H1 (cell line): ENCODE results near the gene DPP10. TPM values are rescaled to one million over a fixed set of nuclear protein-coding genes. Genes with fewer than 3 reads are reported as not detected.
"Not testable (repeated sequence)": the region's sequence is repeated elsewhere in the genome, so short reads cannot be mapped to it uniquely, and the experiment has no call there.

Experiments used
- CTCF ChIA-PET: fragments of 300-600 bp; sonication (Branson Sonifier 250); formaldehyde crosslinking; loops from one replicate; lab custom pipeline; 2021; ENCODE audit not compliant: partially characterized antibody; lab: Charles Lee
- POLR2A ChIA-PET: fragments of 300-600 bp; sonication (Branson Sonifier 250); formaldehyde crosslinking; loops from one replicate; lab custom pipeline; 2021; ENCODE audit warnings: inconsistent platforms; ENCODE audit not compliant: partially characterized antibody; lab: Charles Lee
- DNase-seq, 2 experiments: peaks; one replicate each; pipeline versions ENCODE4 v3.0.0 to v3.0.0-alpha.2; 2010 to 2022; ENCODE audit warnings: low spot score in 2 of 2, low read depth in 1 of 2, mixed read lengths in 1 of 2
- FAIRE-seq: peaks from 2 replicates; lab custom pipeline; 2011; peaks lifted over from hg19 to GRCh38; lab: Jason Lieb, UNC
- H2AFZ ChIP-seq: 2 replicates; pipeline ENCODE4 v1.8.1; 2012; ENCODE audit warnings: low read length, inconsistent platforms
- H2AK5ac ChIP-seq: 2 replicates; pipeline ENCODE4 v1.6.1; 2013; ENCODE audit warnings: low read depth, low read length
- H2BK120ac ChIP-seq: replicated peaks from 2 replicates; pipeline ENCODE3; 2013; ENCODE audit warnings: low read depth, low read length, inconsistent platforms
- H2BK12ac ChIP-seq: 2 replicates; pipeline ENCODE4 v1.6.1; 2013; ENCODE audit warnings: low read depth, low read length
- H2BK15ac ChIP-seq: 2 replicates; pipeline ENCODE4 v1.6.1; 2013; ENCODE audit warnings: low read length
- H2BK20ac ChIP-seq: 2 replicates; pipeline ENCODE4 v1.6.1; 2013; ENCODE audit warnings: low read length
- H2BK5ac ChIP-seq: 2 replicates; pipeline ENCODE4 v1.6.1; 2013; ENCODE audit warnings: low read depth, low read length
- H3K14ac ChIP-seq: 2 replicates; pipeline ENCODE4 v1.6.1; 2013; ENCODE audit warnings: inconsistent platforms; ENCODE audit not compliant: insufficient read length
- H3K18ac ChIP-seq: 2 replicates; pipeline ENCODE4 v1.6.1; 2013; ENCODE audit warnings: low read length; ENCODE audit errors: extremely low read depth
- H3K23ac ChIP-seq: 2 replicates; pipeline ENCODE4 v1.6.1; 2013; ENCODE audit warnings: inconsistent platforms; ENCODE audit not compliant: insufficient read length
- H3K23me2 ChIP-seq: 2 replicates; pipeline ENCODE4 v1.6.1; 2013; ENCODE audit warnings: low read depth, low read length
- H3K27ac ChIP-seq: 2 replicates; pipeline ENCODE4 v1.6.1; 2011; ENCODE audit warnings: low read depth, low read length, inconsistent platforms
- H3K27me3 ChIP-seq, 4 experiments: replicated peaks in 1 of 4; 1 replicate in 1 of 4; 2 replicates in 3 of 4; pipeline versions ENCODE4 v1.6.1 to v1.8.1; 2011 to 2013; ENCODE audit warnings: low read length in 3 of 4, mild to moderate bottlenecking in 3 of 4, inconsistent platforms in 2 of 4, mixed read lengths in 2 of 4, moderate library complexity in 1 of 4; ENCODE audit not compliant: control insufficient read depth in 3 of 4, insufficient read depth in 3 of 4; ENCODE audit errors: extremely low read depth in 1 of 4
- H3K36me3 ChIP-seq, 4 experiments: 2 replicates each; pipeline versions ENCODE4 v1.6.1 to v1.8.1; 2011 to 2013; ENCODE audit warnings: mild to moderate bottlenecking in 4 of 4, low read length in 3 of 4, moderate library complexity in 2 of 4, control low read depth in 1 of 4, inconsistent platforms in 1 of 4; ENCODE audit not compliant: insufficient read depth in 4 of 4, control insufficient read depth in 2 of 4
- H3K4ac ChIP-seq: replicated peaks from 2 replicates; pipeline ENCODE3; 2013; ENCODE audit warnings: low read length, low read depth, mixed read lengths, inconsistent platforms; ENCODE audit not compliant: insufficient read length
- H3K4me1 ChIP-seq, 4 experiments: replicated peaks in 1 of 4; 1 replicate in 1 of 4; 2 replicates in 3 of 4; pipeline versions ENCODE4 v1.6.1 to v1.8.1; 2011 to 2013; ENCODE audit warnings: low read length in 3 of 4, inconsistent platforms in 2 of 4, mixed read lengths in 1 of 4; ENCODE audit not compliant: insufficient read depth in 4 of 4, control insufficient read depth in 3 of 4
- H3K4me2 ChIP-seq, 2 experiments: 2 replicates each; pipeline versions ENCODE4 v1.6.1 to v1.8.1; 2011 to 2013; ENCODE audit warnings: low read depth in 2 of 2, low read length in 2 of 2, control low read depth in 1 of 2, inconsistent platforms in 1 of 2, mild to moderate bottlenecking in 1 of 2; ENCODE audit not compliant: insufficient read depth in 1 of 2
- H3K4me3 ChIP-seq, 4 experiments: fragments of 200-600, 300-600 bp in 1 of 4; sonication (generic), shearing (Covaris generic), sonication (Bioruptor Twin) in 1 of 4; 2 replicates each; pipeline versions ENCODE4 v1.5.1 to v1.8.1; 2011 to 2016; ENCODE audit warnings: low read length in 4 of 4, low read depth in 3 of 4, control low read depth in 2 of 4, inconsistent platforms in 2 of 4, mild to moderate bottlenecking in 2 of 4, mixed read lengths in 1 of 4, moderate library complexity in 1 of 4; ENCODE audit not compliant: insufficient read depth in 2 of 4; ENCODE audit errors: extremely low read depth in 1 of 4
- H3K56ac ChIP-seq: replicated peaks from 2 replicates; pipeline ENCODE3; 2013; ENCODE audit warnings: low read depth, mild to moderate bottlenecking, mixed read lengths, low read length, inconsistent platforms; ENCODE audit not compliant: insufficient read length
- H3K79me1 ChIP-seq: 2 replicates; pipeline ENCODE4 v1.6.1; 2013; ENCODE audit warnings: low read depth, low read length, control low read depth
- H3K79me2 ChIP-seq, 2 experiments: 2 replicates each; pipeline versions ENCODE4 v1.6.1 to v1.8.1; 2012 to 2013; ENCODE audit warnings: low read length in 2 of 2, mild to moderate bottlenecking in 2 of 2, inconsistent platforms in 1 of 2; ENCODE audit not compliant: insufficient read depth in 2 of 2, control insufficient read depth in 1 of 2
- H3K9ac ChIP-seq, 4 experiments: replicated peaks in 1 of 4; 1 replicate in 1 of 4; 2 replicates in 3 of 4; pipeline versions ENCODE4 v1.6.1 to v1.8.1; 2011 to 2013; ENCODE audit warnings: low read depth in 3 of 4, low read length in 3 of 4, control low read depth in 2 of 4, mild to moderate bottlenecking in 2 of 4, moderate library complexity in 2 of 4, inconsistent platforms in 1 of 4; ENCODE audit errors: extremely low read depth in 1 of 4
- H3K9me3 ChIP-seq, 2 experiments: 2 replicates each; pipeline versions ENCODE4 v1.6.1 to v1.8.1; 2012 to 2013; ENCODE audit warnings: mild to moderate bottlenecking in 2 of 2, moderate library complexity in 2 of 2, control low read depth in 1 of 2, inconsistent platforms in 1 of 2, low read depth in 1 of 2, low read length in 1 of 2, mixed read lengths in 1 of 2; ENCODE audit not compliant: insufficient read depth in 2 of 2
- H4K20me1 ChIP-seq, 2 experiments: replicated peaks in 1 of 2; 2 replicates each; pipeline versions ENCODE3 to v1.8.1; 2011 to 2013; ENCODE audit warnings: inconsistent platforms in 2 of 2, low read length in 2 of 2, mild to moderate bottlenecking in 1 of 2; ENCODE audit not compliant: insufficient read depth in 2 of 2, control insufficient read depth in 1 of 2
- H4K5ac ChIP-seq: 2 replicates; pipeline ENCODE4 v1.6.1; 2013; ENCODE audit warnings: low read length, low read depth, mixed read lengths, inconsistent platforms; ENCODE audit not compliant: insufficient read length
- H4K8ac ChIP-seq: 2 replicates; pipeline ENCODE4 v1.8.0; 2013; ENCODE audit warnings: mild to moderate bottlenecking, moderate library complexity, low read length, inconsistent platforms; ENCODE audit not compliant: insufficient read depth; ENCODE audit errors: extremely low read depth
- H4K91ac ChIP-seq: replicated peaks from 2 replicates; pipeline ENCODE3; 2013; ENCODE audit warnings: low read length, mixed read lengths, inconsistent platforms; ENCODE audit not compliant: insufficient read length
- WGBS, 2 experiments: shearing (Covaris generic) in 1 of 2; methylation state at CpG; one replicate each; pipeline versions ENCODE4 v1.1.6 to v1.1.7; 2013 to 2015; ENCODE audit warnings: low lambda C conversion rate in 2 of 2, mixed read lengths in 2 of 2, inconsistent platforms in 1 of 2, low coverage in 1 of 2, missing lambda C conversion rate in 1 of 2; ENCODE audit not compliant: insufficient replicate concordance in 2 of 2, insufficient coverage in 1 of 2, insufficient read length in 1 of 2; ENCODE audit errors: extremely low coverage in 1 of 2, missing lambda C conversion rate in 1 of 2; 5-methylcytosine and 5-hydroxymethylcytosine counted together
- polyA plus RNA-seq, 7 experiments: library from polyadenylated mRNA; depleted of rRNA in 3 of 7; stranded (reverse) in 5 of 7; unstranded in 2 of 7; fragments of >200 nt in 5 of 7; fragments of 200-250 nt in 2 of 7; gene quantifications; 1 replicate in 5 of 7; 2 replicates in 1 of 7; 4 replicates in 1 of 7; pipeline versions ENCODE4 v1.2.1 to v1.2.3, GENCODE V29; 2011 to 2013; ENCODE audit warnings: missing spikeins in 2 of 7, mixed read lengths in 2 of 7
- total RNA-seq: library from RNA; stranded (reverse); fragmentation: NEBNext Ultra II Directional; extraction: Animal tissue kit (Norgen Biotek cat#: 25700); gene quantifications from 2 replicates; pipeline ENCODE4 v1.2.1, GENCODE V29; 2021
- TF ChIP-seq, protein P1 (sequence below): IDR thresholded peaks from 2 replicates; pipeline ENCODE4 v1.6.1; 2012; ENCODE audit warnings: low read length, inconsistent platforms

DPP10 gene
- total and polyA plus RNA-seq, 2 of the 8 experiments (the other 6 are each of a cell fraction or from before 2014, with no cell fraction given) = 3.3 to 7.2 TPM

DNA sequence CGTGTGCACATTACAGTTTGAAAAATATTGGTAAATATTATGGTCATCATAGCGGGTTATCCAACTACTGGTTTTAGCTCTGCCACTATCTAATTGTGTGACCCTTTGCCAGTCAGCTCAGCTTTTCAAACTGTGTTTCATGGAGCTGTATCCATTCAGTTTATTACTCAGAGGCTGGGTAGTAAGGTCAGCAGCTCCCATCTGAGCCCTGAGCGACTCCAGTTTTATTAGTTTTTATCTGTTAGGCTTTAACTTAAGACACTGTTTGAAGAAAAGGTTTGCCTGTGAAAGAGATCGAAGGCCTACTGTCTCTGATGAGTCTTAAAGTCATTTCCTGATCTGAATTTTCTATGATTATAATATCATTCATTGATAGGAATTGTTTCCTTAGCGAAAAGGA lies 76.3 kb downstream of the DPP10 start (continued):
- TF ChIP-seq, protein P1, sequence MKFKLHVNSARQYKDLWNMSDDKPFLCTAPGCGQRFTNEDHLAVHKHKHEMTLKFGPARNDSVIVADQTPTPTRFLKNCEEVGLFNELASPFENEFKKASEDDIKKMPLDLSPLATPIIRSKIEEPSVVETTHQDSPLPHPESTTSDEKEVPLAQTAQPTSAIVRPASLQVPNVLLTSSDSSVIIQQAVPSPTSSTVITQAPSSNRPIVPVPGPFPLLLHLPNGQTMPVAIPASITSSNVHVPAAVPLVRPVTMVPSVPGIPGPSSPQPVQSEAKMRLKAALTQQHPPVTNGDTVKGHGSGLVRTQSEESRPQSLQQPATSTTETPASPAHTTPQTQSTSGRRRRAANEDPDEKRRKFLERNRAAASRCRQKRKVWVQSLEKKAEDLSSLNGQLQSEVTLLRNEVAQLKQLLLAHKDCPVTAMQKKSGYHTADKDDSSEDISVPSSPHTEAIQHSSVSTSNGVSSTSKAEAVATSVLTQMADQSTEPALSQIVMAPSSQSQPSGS = no peak

DNA sequence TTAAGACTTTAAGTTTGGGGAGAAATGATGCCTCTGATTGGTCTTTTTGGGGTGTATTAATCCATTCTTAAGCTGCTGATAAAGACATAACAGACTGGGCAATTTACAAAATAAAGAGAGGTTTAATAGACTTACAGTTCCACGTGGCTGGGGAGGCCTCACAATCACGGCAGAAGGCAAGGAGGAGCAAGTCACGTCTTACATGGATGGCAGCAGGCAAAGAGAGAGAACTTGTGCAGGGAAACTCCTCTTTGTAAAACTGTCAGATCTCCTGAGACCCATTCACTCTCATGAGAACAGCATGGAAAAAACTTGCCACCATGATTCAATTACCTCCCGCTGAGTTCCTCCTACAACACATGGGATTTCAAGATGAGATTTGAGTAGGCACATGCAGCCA lies 80.2 kb downstream of the DPP10 start:
- H3K56ac ChIP-seq, H2BK12ac ChIP-seq, H3K9me3 ChIP-seq, H2BK15ac ChIP-seq, H3K27ac ChIP-seq, H3K4ac ChIP-seq, H2BK120ac ChIP-seq, H2AFZ ChIP-seq, H3K4me1 ChIP-seq, H3K4me3 ChIP-seq, H3K4me2 ChIP-seq, H3K18ac ChIP-seq, H2BK20ac ChIP-seq, H3K27me3 ChIP-seq, FAIRE-seq, H3K14ac ChIP-seq, H3K79me2 ChIP-seq, H2BK5ac ChIP-seq, POLR2A ChIA-PET, H4K5ac ChIP-seq, H4K91ac ChIP-seq, H4K20me1 ChIP-seq, H3K79me1 ChIP-seq, H3K23ac ChIP-seq, H2AK5ac ChIP-seq, H3K36me3 ChIP-seq, H3K9ac ChIP-seq, DNase-seq, H3K23me2 ChIP-seq, H4K8ac ChIP-seq: not testable (repeated sequence)
- 89% methylated on average over 4 of the region's 4 CpGs; no CpG with 5 or more reads in 1 of the 2 experiments for WGBS, 2 experiments
- CTCF ChIA-PET = interaction anchor here (1.0 to 1.2 kb wide), 2 partner anchors 9 to 28 kb away, joined by 3 to 4 read pairs; no protein-coding TSS in a partner anchor
